GM18520 (cell line): ENCODE data around the gene KRT6C.
"Not testable (repeated sequence)": the region's sequence is repeated elsewhere in the genome, so short reads cannot be mapped to it uniquely, and the experiment has no call there.

ENCODE experiments used
- ATAC-seq: cut with Tn5 transposase; IDR thresholded peaks from one replicate; pipeline ENCODE4 v1.9.1; 2021; ENCODE audit not compliant: unreplicated experiment

KRT6C gene

DNA sequence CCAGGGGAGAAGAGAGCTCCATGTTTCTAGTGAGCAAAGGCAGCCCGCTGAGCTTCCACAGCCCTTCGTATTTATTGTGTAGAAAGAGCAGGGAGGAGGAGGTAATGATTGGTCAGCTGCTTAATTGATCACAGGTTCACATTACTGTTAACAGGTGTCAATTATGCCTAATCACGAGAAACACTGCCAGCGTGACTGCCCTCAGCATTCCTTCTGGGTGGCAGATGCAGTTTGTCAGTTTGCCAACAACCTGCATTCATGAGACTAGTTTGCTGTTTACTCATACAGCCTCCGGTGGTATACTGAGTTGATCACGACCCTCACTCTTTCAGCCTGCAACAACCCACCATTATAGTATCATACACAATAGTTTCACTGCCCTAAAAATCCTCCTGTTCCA, 27.0 kb upstream of the KRT6C start:
- ATAC-seq = not testable (repeated sequence)

DNA sequence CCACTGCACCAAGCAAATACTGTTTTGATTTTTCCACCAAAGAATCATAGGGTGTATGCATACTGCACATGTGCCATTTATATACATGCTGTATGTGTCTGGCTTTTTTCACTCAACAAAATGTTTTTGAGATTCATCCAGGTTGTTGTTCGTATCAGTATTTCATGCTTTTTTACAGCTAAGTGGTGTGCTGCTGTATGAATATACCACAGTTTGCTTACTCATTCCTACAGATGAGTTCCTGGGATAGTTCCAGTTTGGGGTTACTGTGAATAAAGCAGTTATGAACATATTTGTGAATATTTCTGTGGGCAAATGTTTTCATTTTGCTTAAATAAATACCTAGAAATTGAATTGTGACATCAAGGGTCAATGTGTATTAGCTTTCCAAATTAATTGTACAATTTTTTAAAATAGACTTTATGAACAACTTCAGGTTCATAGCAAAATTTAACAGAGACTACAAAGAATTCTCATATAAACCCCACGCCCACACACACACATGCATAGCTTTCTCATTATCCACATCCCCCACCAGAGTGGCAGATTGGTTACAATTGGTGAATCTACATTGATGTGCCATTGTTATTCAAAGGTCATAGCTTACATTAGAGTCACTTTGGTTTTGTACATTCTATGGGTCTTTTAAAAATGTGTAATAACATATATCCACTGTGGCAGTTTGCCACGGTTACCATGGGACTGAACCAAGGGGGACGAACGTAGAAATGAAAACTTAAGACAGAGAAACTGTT, 26.4 kb upstream of the KRT6C start:
- ATAC-seq = no peak

DNA sequence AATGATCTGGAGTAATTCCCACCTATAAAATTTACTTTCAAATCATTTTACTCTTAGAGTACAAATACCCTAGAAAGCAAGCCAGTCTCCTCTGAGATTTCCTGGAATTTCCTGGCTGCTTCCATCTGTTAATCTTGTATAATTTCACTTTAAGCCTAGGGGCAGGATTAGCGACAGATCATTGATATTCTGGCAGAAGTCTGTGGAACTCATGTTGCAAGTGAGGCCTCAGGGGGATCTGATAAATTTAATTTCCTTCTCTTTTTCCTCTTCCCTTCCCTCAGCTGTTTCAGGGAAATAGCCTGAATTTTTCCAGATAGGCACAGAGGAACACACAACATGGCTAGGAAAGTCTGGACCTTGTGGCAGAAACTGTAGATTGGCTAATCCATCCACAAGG, 25.3 kb upstream of the KRT6C start:
- no peak for ATAC-seq

GRCh38 chr12:52497975-52498374, 24.4 kb upstream of the KRT6C start:
- no peak for ATAC-seq

DNA sequence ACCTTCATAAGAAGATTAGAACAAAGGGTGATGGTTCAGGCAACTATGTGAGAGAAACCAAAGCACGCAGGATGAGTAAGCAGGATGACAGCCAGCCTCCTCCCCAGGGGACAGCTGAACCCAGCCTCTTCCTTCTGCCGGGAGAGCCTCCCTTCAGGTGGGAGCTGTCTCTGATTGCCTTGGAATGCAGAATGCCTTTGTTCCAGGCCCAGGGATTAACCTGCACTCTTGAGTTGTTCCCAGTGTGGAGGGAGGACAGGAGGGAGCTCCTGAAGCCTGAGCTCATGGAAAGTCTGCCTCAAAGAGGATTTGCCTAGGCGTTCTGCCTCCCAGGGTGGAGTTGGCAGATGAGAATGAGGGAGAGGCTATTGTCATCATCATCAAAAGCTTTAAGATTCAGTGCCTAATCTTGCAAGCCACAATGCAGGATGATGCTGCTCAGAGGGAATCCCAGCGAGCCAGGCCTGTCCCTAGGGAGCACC, 23.0 kb upstream of the KRT6C start:
- no peak for ATAC-seq

GRCh38 chr12:52496054-52496453, 22.4 kb upstream of the KRT6C start:
- no peak for ATAC-seq

DNA sequence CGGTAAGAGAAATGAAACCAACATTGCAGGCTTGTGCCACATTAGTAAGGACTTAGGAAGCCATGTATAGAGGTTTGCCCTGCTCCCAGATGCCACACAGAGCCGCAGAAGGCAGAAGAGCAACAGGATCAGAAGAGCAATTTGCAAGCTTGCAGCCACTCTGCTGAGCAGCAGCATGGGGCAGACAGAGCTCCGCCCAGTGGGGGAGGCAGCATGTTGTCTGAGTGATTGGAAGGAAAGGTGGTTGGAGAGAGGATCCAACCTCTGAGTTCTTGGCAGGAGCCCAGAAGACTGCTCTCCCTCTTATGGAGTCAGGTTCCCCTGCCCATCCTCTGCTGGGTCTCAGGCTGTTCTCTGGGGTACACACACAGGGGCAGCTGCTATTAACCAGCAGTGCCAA, 21.8 kb upstream of the KRT6C start:
- no peak for ATAC-seq

GRCh38 chr12:52494518-52494917, 20.9 kb upstream of the KRT6C start:
- no peak for ATAC-seq

GRCh38 chr12:52494100-52494499, 20.5 kb upstream of the KRT6C start:
- no peak for ATAC-seq

DNA sequence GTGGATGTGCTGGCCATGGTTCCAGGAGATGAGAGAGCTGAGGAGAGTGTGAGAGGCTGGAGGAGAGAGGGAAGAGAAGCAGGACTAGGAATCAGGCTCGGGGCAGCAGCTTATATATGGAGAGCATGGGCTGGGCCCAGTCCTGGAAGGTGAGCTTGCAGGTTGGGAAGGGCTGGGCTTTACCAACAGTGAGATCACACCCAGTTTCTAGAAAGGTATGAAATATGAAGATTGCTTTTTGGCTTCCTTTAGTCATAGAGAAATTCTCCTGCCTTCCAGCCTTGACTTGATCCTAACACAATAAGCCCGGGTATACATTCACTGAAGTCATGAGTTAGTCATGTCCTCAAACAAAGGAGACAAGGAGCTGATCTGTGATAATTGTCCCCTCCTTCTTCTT, 19.6 kb upstream of the KRT6C start, which contains the start of gene KRT6A:
Gene KRT6A, minus strand, starts transcription at position 86 of the 400 bp plus-strand sequence. Its CDS starts 69 bp downstream, at position 17.
- ATAC-seq = no peak

DNA sequence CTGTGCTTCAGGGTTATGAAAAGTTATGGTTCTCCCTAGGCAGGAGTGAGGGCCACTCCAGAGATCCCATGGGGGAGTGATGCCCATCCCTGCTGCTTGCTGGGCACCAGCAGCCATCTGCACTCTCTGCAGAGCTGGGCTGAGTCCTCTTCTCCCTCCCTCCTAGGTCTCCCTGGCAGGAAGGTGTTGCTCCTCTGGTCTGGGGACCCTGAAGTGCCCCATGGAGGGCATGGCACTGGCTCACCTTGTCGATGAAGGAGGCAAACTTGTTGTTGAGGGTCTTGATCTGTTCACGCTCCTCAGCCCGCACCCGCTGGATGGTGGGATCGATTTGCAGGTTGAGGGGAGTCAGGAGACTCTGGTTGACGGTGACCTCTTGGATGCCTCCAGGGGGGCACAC, 18.8 kb upstream of the KRT6C start:
- not testable (repeated sequence) for ATAC-seq

DNA sequence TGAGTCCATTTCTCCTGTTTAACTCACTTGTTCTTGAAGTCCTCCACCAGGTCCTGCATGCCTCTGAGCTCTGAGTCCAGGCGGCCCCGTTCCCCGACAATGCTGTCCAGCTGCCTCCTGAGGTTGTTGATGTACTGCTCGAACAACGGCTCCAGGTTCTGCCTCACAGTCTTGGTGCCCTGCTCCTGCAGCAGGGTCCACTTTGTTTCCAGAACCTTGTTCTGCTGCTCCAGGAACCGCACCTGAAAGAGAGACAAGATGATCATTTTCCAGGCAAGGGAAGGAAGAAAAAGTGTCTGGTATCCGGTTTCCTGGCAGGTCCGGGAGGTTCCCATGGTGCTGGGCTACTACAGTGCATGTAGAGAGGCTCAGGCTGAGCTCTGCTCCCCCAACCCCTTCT, 17.9 kb upstream of the KRT6C start:
- not testable (repeated sequence) for ATAC-seq

- no peak for ATAC-seq
Observed at GRCh38 chr12:52488736-52489135, 15.1 kb upstream of the KRT6C start.

DNA sequence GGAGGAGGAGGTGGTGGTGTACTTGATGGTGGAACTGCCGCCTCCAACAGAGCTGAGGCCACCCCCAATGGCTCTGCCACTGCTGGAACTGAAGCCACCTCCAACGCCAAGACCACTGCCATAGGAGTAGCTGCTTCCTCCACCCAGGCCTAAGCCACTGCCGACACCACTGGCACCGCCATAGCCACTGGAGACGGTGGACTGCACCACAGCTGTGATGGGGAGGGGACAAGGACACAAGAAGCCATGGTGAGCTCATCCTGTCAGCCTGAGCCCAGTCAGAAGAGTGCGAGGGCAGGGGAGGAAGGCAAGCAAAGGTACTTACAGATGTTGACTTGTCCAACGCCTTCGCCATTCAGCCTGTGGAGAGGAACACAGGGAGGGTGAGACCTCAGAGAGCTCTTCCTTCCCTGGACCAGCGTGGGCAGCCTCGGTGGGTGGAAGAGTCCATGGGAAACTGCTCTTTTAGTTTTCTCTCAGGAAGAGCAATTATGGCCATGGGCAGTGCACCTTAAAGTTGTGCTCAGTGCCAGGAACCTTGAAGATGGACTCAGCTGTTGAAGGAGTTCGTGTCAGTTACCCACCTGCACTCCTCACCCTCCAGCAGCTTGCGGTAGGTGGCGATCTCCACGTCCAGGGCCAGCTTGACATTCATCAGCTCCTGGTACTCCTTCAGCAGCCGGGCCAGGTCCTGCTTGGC, 14.3 kb upstream of the KRT6C start:
- not testable (repeated sequence) for ATAC-seq

DNA sequence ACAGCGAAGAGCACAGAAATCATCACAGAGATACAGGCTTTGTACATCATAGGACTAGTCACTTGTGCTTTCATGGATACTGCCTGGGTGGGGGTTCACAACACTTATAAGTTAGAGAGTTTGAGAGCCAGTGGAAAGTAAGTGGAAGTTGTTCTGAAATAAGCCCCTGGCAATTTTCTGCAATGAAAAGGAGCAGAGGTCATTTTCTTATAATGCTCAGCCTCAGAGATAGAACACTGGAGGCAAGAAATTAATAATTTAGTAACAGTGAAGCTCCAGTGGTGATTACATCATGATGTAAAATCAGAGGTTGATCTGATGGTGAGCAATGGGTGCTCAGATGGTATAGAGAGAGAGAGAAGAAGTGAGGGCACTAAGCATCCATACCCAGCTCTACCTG, 13.6 kb upstream of the KRT6C start:
- no peak for ATAC-seq

DNA sequence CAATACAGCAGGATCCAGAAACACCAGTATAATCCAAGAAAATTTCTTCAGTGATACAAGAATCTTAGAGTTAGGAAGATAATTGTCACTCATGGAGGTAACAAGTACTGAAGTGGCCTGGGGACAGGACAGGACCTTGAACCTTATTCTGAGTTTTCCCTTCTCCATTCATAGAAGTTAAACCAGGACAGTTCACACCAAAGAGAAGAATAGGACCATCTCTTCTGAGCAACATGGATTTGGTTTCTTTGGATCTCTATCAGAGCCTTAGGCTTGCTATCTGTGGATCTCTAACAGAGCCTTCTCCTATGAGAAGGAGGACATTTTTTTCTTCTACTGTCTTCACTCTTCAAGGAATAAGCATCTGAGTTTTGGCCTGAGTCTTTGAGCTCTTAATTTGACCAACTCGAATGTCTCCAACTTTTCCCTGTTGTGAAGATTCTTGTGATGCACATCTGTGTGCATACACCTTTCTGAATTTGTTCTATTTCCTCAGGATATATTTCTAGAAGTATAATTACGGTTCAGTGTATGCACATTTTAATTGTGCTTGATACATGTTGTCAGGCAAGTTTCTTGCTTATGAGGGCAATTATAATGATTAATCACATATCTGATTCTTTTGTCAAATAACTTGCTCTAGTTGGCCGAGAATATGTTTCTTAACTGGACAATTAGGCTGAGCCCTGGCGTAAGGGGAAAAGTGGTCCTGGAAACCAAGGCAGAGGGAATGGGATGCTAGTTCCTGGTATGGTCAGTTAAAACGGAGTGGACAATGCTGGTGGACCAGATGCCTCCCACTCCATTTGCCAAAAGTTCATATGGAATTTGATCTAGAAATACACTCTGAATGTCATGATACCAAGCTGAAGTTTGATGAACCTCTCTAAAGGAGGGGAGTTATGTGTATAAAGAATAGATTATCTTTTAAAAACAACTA, 12.8 kb upstream of the KRT6C start:
- ATAC-seq = no peak

- no peak for ATAC-seq
Observed at GRCh38 chr12:52480073-52480472, 6.5 kb upstream of the KRT6C start.

GRCh38 chr12:52477651-52478050, 4.0 kb upstream of the KRT6C start:
- ATAC-seq = no peak

GRCh38 chr12:52474212-52474611, 607 bp upstream of the KRT6C start:
- no peak for ATAC-seq

GRCh38 chr12:52469853-52470252, 3.8 kb downstream of the KRT6C start:
- ATAC-seq = no peak

GRCh38 chr12:52464897-52465296, 8.7 kb downstream of the KRT6C start:
- no peak for ATAC-seq
